GM12874 (cell line): ENCODE data around the gene LRMDA.

Experiments
- CTCF ChIP-seq: IDR thresholded peaks from 2 replicates; pipeline ENCODE4 v1.5.1; 2011; ENCODE audit warnings: low read depth, mild to moderate bottlenecking, control low read depth, low read length, moderate library complexity; ENCODE audit not compliant: insufficient read depth

Gene LRMDA

GRCh38 chr10:76152186-76152585 is 720.8 kb downstream of the LRMDA start:
- no peak for TF ChIP-seq CTCF

- no peak for TF ChIP-seq CTCF
Observed at GRCh38 chr10:76155961-76156360, 724.5 kb downstream of the LRMDA start.

GRCh38 chr10:76160446-76161300 is 729.2 kb downstream of the LRMDA start:
- TF ChIP-seq CTCF, result no peak

GRCh38 chr10:76161301-76161582 is 729.8 kb downstream of the LRMDA start:
- no peak for TF ChIP-seq CTCF

- no peak for TF ChIP-seq CTCF
Observed at GRCh38 chr10:76168437-76168836, 737.0 kb downstream of the LRMDA start.

- TF ChIP-seq CTCF, result no peak
Observed at GRCh38 chr10:76169246-76169645, 737.8 kb downstream of the LRMDA start.

GRCh38 chr10:76172020-76172419 is 740.6 kb downstream of the LRMDA start:
- TF ChIP-seq CTCF, result no peak
